SK-N-SH (cell line): ENCODE data around the gene DAGLA. TPM values are rescaled to one million over a fixed set of nuclear protein-coding genes. Genes with fewer than 3 reads are reported as not detected.

Experiments
- CTCF ChIA-PET: fragments of 300-600, 350-600 bp; formaldehyde crosslinking; extraction: SDS; loops from one replicate; lab custom pipeline; 2021; lab: Yijun Ruan, JAX
- POLR2A ChIA-PET: fragments of 350-600 bp; sonication (Branson Sonifier 250); formaldehyde crosslinking; extraction: SDS; loops from one replicate; lab custom pipeline; 2020; ENCODE audit warnings: antibody characterized with exemption, inconsistent platforms; lab: Yijun Ruan, JAX
- DNase-seq: peaks from one replicate; pipeline ENCODE4 v3.0.0; 2012
- H2AFZ ChIP-seq: fragments of 200-600 bp; sonication (generic); 2 replicates; pipeline ENCODE4 v1.8.1; 2016; ENCODE audit warnings: antibody characterized with exemption, mild to moderate bottlenecking, low read depth
- H3F3A ChIP-seq: fragments of 200-600 bp; sonication (generic); replicated peaks from 2 replicates; pipeline ENCODE3; 2016; ENCODE audit warnings: antibody characterized with exemption, mild to moderate bottlenecking; ENCODE audit not compliant: insufficient read depth
- H3K27ac ChIP-seq, 2 experiments: fragments of 200-500 bp in 1 of 2; fragments of 200-600 bp in 1 of 2; sonication (Bioruptor generic) in 1 of 2; sonication (generic), shearing (Covaris generic) in 1 of 2; 2 replicates each; pipeline versions ENCODE4 v1.5.1 to v1.6.1; 2014 to 2016; ENCODE audit warnings: low read depth in 2 of 2, inconsistent platforms in 1 of 2, low read length in 1 of 2, mild to moderate bottlenecking in 1 of 2, mixed read lengths in 1 of 2
- H3K27me3 ChIP-seq: fragments of 200-600 bp; sonication (generic), shearing (Covaris generic); 2 replicates; pipeline ENCODE4 v1.6.1; 2016; ENCODE audit warnings: mixed run types; ENCODE audit not compliant: insufficient read depth
- H3K36me3 ChIP-seq, 2 experiments: fragments of 200-500 bp in 1 of 2; fragments of 200-600 bp in 1 of 2; sonication (Bioruptor generic) in 1 of 2; sonication (generic) in 1 of 2; replicated peaks in 1 of 2; 2 replicates each; pipeline versions ENCODE3 to v1.5.1; 2014 to 2016; ENCODE audit warnings: low read length in 1 of 2, mild to moderate bottlenecking in 1 of 2; ENCODE audit not compliant: insufficient read depth in 2 of 2, control insufficient read depth in 1 of 2
- H3K4me1 ChIP-seq, 2 experiments: fragments of 200-500 bp in 1 of 2; fragments of 200-600 bp in 1 of 2; sonication (Bioruptor generic) in 1 of 2; sonication (generic), shearing (Covaris generic) in 1 of 2; 2 replicates each; pipeline versions ENCODE4 v1.5.1 to v1.6.1; 2014 to 2016; ENCODE audit warnings: low read depth in 1 of 2, low read length in 1 of 2, mixed run types in 1 of 2; ENCODE audit not compliant: insufficient read depth in 2 of 2, control insufficient read depth in 1 of 2
- H3K4me2 ChIP-seq: fragments of 200-600 bp; sonication (generic), shearing (Covaris generic); 2 replicates; pipeline ENCODE4 v1.6.1; 2017; ENCODE audit warnings: mixed run types
- H3K4me3 ChIP-seq, 2 experiments: fragments of 200-500 bp in 1 of 2; fragments of 200-600 bp in 1 of 2; sonication (Bioruptor generic) in 1 of 2; sonication (generic), shearing (Covaris generic) in 1 of 2; 2 replicates each; pipeline versions ENCODE4 v1.5.1 to v1.8.1; 2014 to 2016; ENCODE audit warnings: low read depth in 2 of 2, inconsistent platforms in 1 of 2, low read length in 1 of 2, mild to moderate bottlenecking in 1 of 2, mixed read lengths in 1 of 2, moderate library complexity in 1 of 2
- H3K79me2 ChIP-seq: fragments of 200-600 bp; sonication (generic); 2 replicates; pipeline ENCODE4 v1.8.1; 2017; ENCODE audit warnings: mild to moderate bottlenecking; ENCODE audit not compliant: insufficient read depth
- H3K9ac ChIP-seq: fragments of 200-600 bp; sonication (generic); 2 replicates; pipeline ENCODE4 v1.6.1; 2017; ENCODE audit warnings: mixed run types
- H3K9me2 ChIP-seq: fragments of 200-600 bp; sonication (generic); 2 replicates; pipeline ENCODE4 v1.6.1; 2017; ENCODE audit warnings: mixed run types
- H3K9me3 ChIP-seq: fragments of 200-600 bp; sonication (generic); 2 replicates; pipeline ENCODE4 v1.6.1; 2017; ENCODE audit warnings: mixed run types, mild to moderate bottlenecking, moderate library complexity
- H4K20me1 ChIP-seq: fragments of 200-600 bp; sonication (generic); 2 replicates; pipeline ENCODE4 v1.6.1; 2017; ENCODE audit warnings: mild to moderate bottlenecking, mixed run types; ENCODE audit not compliant: insufficient read depth
- GABPA ChIP-seq: IDR thresholded peaks from 2 replicates; pipeline ENCODE4 v1.4.0; 2012; ENCODE audit warnings: low read depth, mild to moderate bottlenecking
- IRF3 ChIP-seq: fragments of 150-350 bp; IDR thresholded peaks from 2 replicates; pipeline ENCODE4 v1.6.1; 2016; ENCODE audit warnings: mild to moderate bottlenecking, low read depth, low read length
- NFIC ChIP-seq: IDR thresholded peaks from 2 replicates; pipeline ENCODE4 v1.4.0; 2012; ENCODE audit warnings: borderline replicate concordance
- RAD21 ChIP-seq: IDR thresholded peaks from 2 replicates; pipeline ENCODE4 v1.6.1; 2012; ENCODE audit warnings: mild to moderate bottlenecking, low read length
- RFX5 ChIP-seq: IDR thresholded peaks from 2 replicates; pipeline ENCODE4 v1.6.1; 2012; ENCODE audit warnings: mild to moderate bottlenecking, improper control_type of control experiment, low read length
- RXRA ChIP-seq: IDR thresholded peaks from 2 replicates; pipeline ENCODE4 v1.4.0; 2012; ENCODE audit warnings: low read depth, mild to moderate bottlenecking, borderline replicate concordance
- TAF1 ChIP-seq: IDR thresholded peaks from 2 replicates; pipeline ENCODE4 v1.6.1; 2012; ENCODE audit warnings: low read depth, mild to moderate bottlenecking, low read length, moderate library complexity, borderline replicate concordance
- WGBS: methylation state at CpG from one replicate; pipeline ENCODE4 v1.1.6; 2017; ENCODE audit warnings: low lambda C conversion rate; 5-methylcytosine and 5-hydroxymethylcytosine counted together
- polyA plus RNA-seq, 3 experiments: library from polyadenylated mRNA; depleted of rRNA; stranded (reverse); fragments of >200 nt; gene quantifications; 2 replicates each; pipeline ENCODE4 v1.2.3, GENCODE V29; 2012
- TF ChIP-seq, protein P1 (sequence below): IDR thresholded peaks from 2 replicates; pipeline ENCODE4 v1.4.0; 2012; ENCODE audit warnings: low read depth, borderline replicate concordance
- TF ChIP-seq, protein P2 (sequence below): fragments of 150-350 bp; IDR thresholded peaks from 2 replicates; pipeline ENCODE4 v1.6.1; 2017; ENCODE audit warnings: antibody characterized with exemption, low read length, low read depth, borderline replicate concordance
- TF ChIP-seq, protein P3 (sequence below): IDR thresholded peaks from 2 replicates; pipeline ENCODE4; 2012

The DAGLA gene
- polyA plus RNA-seq, 1 of the 3 experiments (the other 2 are of a cell fraction): 3.3 TPM

DNA sequence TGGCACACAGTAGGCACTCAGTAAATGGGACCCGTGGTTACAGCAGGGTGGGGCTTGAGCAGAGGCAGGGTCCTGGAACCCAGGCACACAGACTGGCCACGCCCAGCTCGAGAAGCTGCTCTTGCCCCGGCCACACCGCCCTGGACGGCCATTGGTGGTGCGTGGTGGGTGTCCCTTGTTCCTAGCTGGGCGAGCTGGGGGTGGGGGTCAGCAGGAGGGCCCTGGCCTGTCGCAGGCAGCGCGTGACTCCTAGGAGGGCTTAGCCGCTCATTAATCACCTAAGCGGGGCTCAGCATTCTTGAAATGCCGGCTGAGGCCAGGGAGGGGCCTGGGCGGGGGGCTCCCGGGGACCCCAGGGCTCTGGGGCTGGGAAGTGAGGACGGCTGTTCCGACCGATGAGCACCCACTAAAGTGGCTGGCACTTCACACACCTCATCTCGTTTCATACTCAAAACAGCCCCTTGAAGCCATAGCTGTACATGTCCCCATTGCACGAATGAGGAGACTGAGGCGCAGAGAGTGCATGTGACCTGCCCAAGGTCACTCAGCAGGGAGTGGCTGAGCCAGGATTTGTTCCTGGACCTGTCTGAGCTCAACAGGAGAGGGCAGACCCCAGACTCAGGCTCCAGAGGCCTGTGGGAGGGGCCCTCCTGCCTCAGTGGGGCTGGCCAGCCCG, 83.9 kb downstream of the DAGLA start:
- H3K9ac ChIP-seq: no peak overlapping the region
- H3K27me3 ChIP-seq: no peaks in the 10 kb centered on the region
- no peaks in the 10 kb centered on the region for H3K79me2 ChIP-seq
- ChIA-PET POLR2A (interaction anchor here (1.0 kb wide), 1 partner anchor 16 kb away, joined by 3 read pairs; no protein-coding TSS in a partner anchor), CTCF (interaction anchor here (0.6 to 14.3 kb wide), 13 partner anchors 11 to 344 kb away, joined by 3 to 140 read pairs (median 3); partner anchors contain the start of genes MYRF and TMEM258)
- H3K36me3 ChIP-seq: no peaks in the 10 kb centered on the region
- H3K4me2 ChIP-seq: no peak overlapping the region
- no peak overlapping the region for H2AFZ ChIP-seq
- DNase-seq: no peak
- H3K27ac ChIP-seq: no peak overlapping the region
- no peaks in the 10 kb centered on the region for H4K20me1 ChIP-seq
- WGBS: 93% methylated on average over 8 of the region's 23 CpGs
- H3K4me1 ChIP-seq: peaks cover 0 to 30% of the 10 kb centered on the region in 2 experiments; a peak in 2 of 4 replicates
- H3K9me2 ChIP-seq: no peaks in the 10 kb centered on the region
- no peak overlapping the region for H3K4me3 ChIP-seq
- TF ChIP-seq, protein P1, sequence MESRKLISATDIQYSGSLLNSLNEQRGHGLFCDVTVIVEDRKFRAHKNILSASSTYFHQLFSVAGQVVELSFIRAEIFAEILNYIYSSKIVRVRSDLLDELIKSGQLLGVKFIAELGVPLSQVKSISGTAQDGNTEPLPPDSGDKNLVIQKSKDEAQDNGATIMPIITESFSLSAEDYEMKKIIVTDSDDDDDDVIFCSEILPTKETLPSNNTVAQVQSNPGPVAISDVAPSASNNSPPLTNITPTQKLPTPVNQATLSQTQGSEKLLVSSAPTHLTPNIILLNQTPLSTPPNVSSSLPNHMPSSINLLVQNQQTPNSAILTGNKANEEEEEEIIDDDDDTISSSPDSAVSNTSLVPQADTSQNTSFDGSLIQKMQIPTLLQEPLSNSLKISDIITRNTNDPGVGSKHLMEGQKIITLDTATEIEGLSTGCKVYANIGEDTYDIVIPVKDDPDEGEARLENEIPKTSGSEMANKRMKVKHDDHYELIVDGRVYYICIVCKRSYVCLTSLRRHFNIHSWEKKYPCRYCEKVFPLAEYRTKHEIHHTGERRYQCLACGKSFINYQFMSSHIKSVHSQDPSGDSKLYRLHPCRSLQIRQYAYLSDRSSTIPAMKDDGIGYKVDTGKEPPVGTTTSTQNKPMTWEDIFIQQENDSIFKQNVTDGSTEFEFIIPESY: no peak
- TF ChIP-seq RXRA (no peak), GABPA (no peak), TAF1 (no peak), IRF3 (no peak), RFX5 (no peak)
- TF ChIP-seq, protein P2, sequence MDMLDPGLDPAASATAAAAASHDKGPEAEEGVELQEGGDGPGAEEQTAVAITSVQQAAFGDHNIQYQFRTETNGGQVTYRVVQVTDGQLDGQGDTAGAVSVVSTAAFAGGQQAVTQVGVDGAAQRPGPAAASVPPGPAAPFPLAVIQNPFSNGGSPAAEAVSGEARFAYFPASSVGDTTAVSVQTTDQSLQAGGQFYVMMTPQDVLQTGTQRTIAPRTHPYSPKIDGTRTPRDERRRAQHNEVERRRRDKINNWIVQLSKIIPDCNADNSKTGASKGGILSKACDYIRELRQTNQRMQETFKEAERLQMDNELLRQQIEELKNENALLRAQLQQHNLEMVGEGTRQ: no peak
- H3K9me3 ChIP-seq: no peaks in the 10 kb centered on the region
- H3F3A ChIP-seq: no peaks in the 10 kb centered on the region

- DNase-seq: peak; percentile 88
- Histone ChIP-seq H3F3A (no peaks in the 10 kb centered on the region), H3K4me1 (peaks cover 0 to 30% of the 10 kb centered on the region in 2 experiments; a peak in 2 of 4 replicates), H3K27me3 (no peaks in the 10 kb centered on the region), H4K20me1 (no peaks in the 10 kb centered on the region), H3K4me2 (no peak overlapping the region), H3K9me2 (no peaks in the 10 kb centered on the region), H3K9me3 (no peaks in the 10 kb centered on the region), H3K27ac (no peak overlapping the region; a peak in 1 of 4 replicates), H3K9ac (no peak overlapping the region), H3K79me2 (no peaks in the 10 kb centered on the region), H3K36me3 (no peaks in the 10 kb centered on the region), H2AFZ (no peak overlapping the region), H3K4me3 (no peak overlapping the region)
- ChIA-PET POLR2A (interaction anchor here (1.0 kb wide), 1 partner anchor 15 kb away, joined by 3 read pairs; no protein-coding TSS in a partner anchor), CTCF (interaction anchor here (0.6 to 14.3 kb wide), 13 partner anchors 10 to 343 kb away, joined by 3 to 140 read pairs (median 4); partner anchors contain the start of genes MYRF and TMEM258)
- 82% methylated on average over 8 of the region's 22 CpGs for WGBS
- TF ChIP-seq, protein P3, sequence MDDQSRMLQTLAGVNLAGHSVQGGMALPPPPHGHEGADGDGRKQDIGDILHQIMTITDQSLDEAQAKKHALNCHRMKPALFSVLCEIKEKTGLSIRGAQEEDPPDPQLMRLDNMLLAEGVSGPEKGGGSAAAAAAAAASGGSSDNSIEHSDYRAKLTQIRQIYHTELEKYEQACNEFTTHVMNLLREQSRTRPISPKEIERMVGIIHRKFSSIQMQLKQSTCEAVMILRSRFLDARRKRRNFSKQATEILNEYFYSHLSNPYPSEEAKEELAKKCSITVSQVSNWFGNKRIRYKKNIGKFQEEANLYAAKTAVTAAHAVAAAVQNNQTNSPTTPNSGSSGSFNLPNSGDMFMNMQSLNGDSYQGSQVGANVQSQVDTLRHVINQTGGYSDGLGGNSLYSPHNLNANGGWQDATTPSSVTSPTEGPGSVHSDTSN: no peak
- TF ChIP-seq NFIC (no peak), RAD21 (0 out of 2 replicates have a peak, but pooled peaks have one; percentile 6)
These were observed 84.5 kb downstream of the DAGLA start for GRCh38 chr11:61764606-61765260.
